Hepatocyte (in vitro differentiated cells): ENCODE data around the gene CYSTM1. TPM values are rescaled to one million over a fixed set of nuclear protein-coding genes. Genes with fewer than 3 reads are reported as not detected.

Experiments used
- DNase-seq: peaks from one replicate; pipeline ENCODE4 v3.0.0-alpha.2; 2016; ENCODE audit warnings: low spot score
- H2AFZ ChIP-seq: fragments of 200-600 bp; sonication (generic); 2 replicates; pipeline ENCODE4 v1.6.0; 2016; ENCODE audit warnings: antibody characterized with exemption, mild to moderate bottlenecking
- H3K27ac ChIP-seq: fragments of 200-600 bp; sonication (generic); 2 replicates; pipeline ENCODE4 v1.5.1; 2016; ENCODE audit warnings: mild to moderate bottlenecking
- H3K27me3 ChIP-seq: fragments of 200-600 bp; sonication (generic); 2 replicates; pipeline ENCODE4 v1.6.1; 2016
- H3K36me3 ChIP-seq: fragments of 200-600 bp; sonication (generic); replicated peaks from 2 replicates; pipeline ENCODE4 v1.5.1; 2016; ENCODE audit warnings: low read depth; ENCODE audit not compliant: insufficient read depth
- H3K4me1 ChIP-seq: fragments of 200-600 bp; sonication (generic); 2 replicates; pipeline ENCODE4 v1.5.1; 2016; ENCODE audit warnings: mild to moderate bottlenecking, moderate library complexity; ENCODE audit not compliant: insufficient read depth
- H3K4me2 ChIP-seq: fragments of 200-600 bp; sonication (generic); 2 replicates; pipeline ENCODE4 v1.6.0; 2016
- H3K4me3 ChIP-seq: fragments of 200-600 bp; sonication (generic); 2 replicates; pipeline ENCODE4 v1.5.1; 2016; ENCODE audit warnings: mild to moderate bottlenecking
- H3K79me2 ChIP-seq: fragments of 200-600 bp; sonication (generic); 2 replicates; pipeline ENCODE4 v1.6.0; 2017; ENCODE audit warnings: mild to moderate bottlenecking
- H3K9me2 ChIP-seq: fragments of 200-600 bp; sonication (generic); replicated peaks from 2 replicates; pipeline ENCODE4 v1.6.0; 2017; ENCODE audit warnings: mild to moderate bottlenecking; ENCODE audit not compliant: insufficient read depth
- H3K9me3 ChIP-seq: fragments of 200-600 bp; sonication (generic); 2 replicates; pipeline ENCODE4 v1.5.1; 2016; ENCODE audit warnings: low read depth, mild to moderate bottlenecking
- H4K20me1 ChIP-seq: fragments of 200-600 bp; sonication (generic); 2 replicates; pipeline ENCODE4 v1.6.0; 2016; ENCODE audit warnings: mild to moderate bottlenecking; ENCODE audit not compliant: insufficient read depth, poor library complexity, severe bottlenecking
- CTCF ChIP-seq: fragments of 200-600 bp; sonication (generic); IDR thresholded peaks from 2 replicates; pipeline ENCODE4 v1.5.1; 2016; ENCODE audit warnings: antibody characterized with exemption, mild to moderate bottlenecking; ENCODE audit not compliant: poor library complexity
- EZH2 ChIP-seq: fragments of 200-600 bp; sonication (generic); IDR thresholded peaks from 2 replicates; pipeline ENCODE4 v1.6.1; 2016; ENCODE audit warnings: antibody characterized with exemption, mild to moderate bottlenecking, borderline replicate concordance
- EZH2phosphoT487 ChIP-seq: fragments of 200-600 bp; sonication (generic); IDR thresholded peaks from one replicate; pipeline ENCODE4 v1.6.1; 2018; ENCODE audit warnings: antibody characterized with exemption, mild to moderate bottlenecking, low read depth, moderate library complexity; ENCODE audit not compliant: unreplicated experiment, severe bottlenecking
- WGBS: methylation state at CpG from one replicate; pipeline ENCODE4 v1.1.6; 2016; ENCODE audit warnings: low lambda C conversion rate; ENCODE audit errors: missing lambda C conversion rate; 5-methylcytosine and 5-hydroxymethylcytosine counted together
- polyA plus RNA-seq: library from polyadenylated mRNA; unstranded; fragments of >200 nt; fragmentation: Nextera tagmentation; extraction: Ambion mirVana; gene quantifications from 2 replicates; pipeline ENCODE4 v1.2.1, GENCODE V29; 2016
- total RNA-seq: library from RNA; depleted of rRNA; stranded (reverse); fragments of >200 nt; gene quantifications from 2 replicates; pipeline ENCODE4 v1.2.3, GENCODE V29; 2014

CYSTM1 gene
- total and polyA plus RNA-seq, 2 experiments from 2014 or later, result 111 to 262 TPM

GRCh38 chr5:140133514-140134167 lies 41.3 kb upstream of the CYSTM1 start:
- no peak for TF ChIP-seq EZH2
- 92% methylated on average over 4 of the region's 4 CpGs for WGBS
- DNase-seq, result no peak
- H3K4me1 ChIP-seq, result no peaks in the 10 kb centered on the region
- H2AFZ ChIP-seq, result no peak overlapping the region
- H3K9me3 ChIP-seq, result no peaks in the 10 kb centered on the region
- H4K20me1 ChIP-seq, result no peaks in the 10 kb centered on the region
- no peaks in the 10 kb centered on the region for H3K27me3 ChIP-seq
- H3K9me2 ChIP-seq, result no peaks in the 10 kb centered on the region
- H3K79me2 ChIP-seq, result peaks cover 5% of the 10 kb centered on the region
- no peak overlapping the region for H3K4me3 ChIP-seq
- no peak overlapping the region for H3K4me2 ChIP-seq
- no peak overlapping the region for H3K27ac ChIP-seq
- no peaks in the 10 kb centered on the region for H3K36me3 ChIP-seq

- Histone ChIP-seq H3K27ac (no peak overlapping the region), H3K4me2 (no peak overlapping the region), H3K4me3 (no peak overlapping the region), H3K9me2 (no peaks in the 10 kb centered on the region), H2AFZ (no peak overlapping the region), H3K36me3 (no peaks in the 10 kb centered on the region), H3K27me3 (no peaks in the 10 kb centered on the region), H4K20me1 (no peaks in the 10 kb centered on the region), H3K9me3 (no peaks in the 10 kb centered on the region), H3K79me2 (peaks cover 4% of the 10 kb centered on the region), H3K4me1 (no peaks in the 10 kb centered on the region)
- no peak for TF ChIP-seq EZH2
- no peak for TF ChIP-seq EZH2phosphoT487
- no peak for TF ChIP-seq CTCF
- no peak for DNase-seq
- 90% methylated on average over 2 of the region's 2 CpGs for WGBS
These were observed 40.6 kb upstream of the CYSTM1 start for GRCh38 chr5:140134277-140134935.

GRCh38 chr5:140135127-140135526 lies 39.9 kb upstream of the CYSTM1 start:
- no peaks in the 10 kb centered on the region for H3K27me3 ChIP-seq
- DNase-seq, result no peak
- no peaks in the 10 kb centered on the region for H3K36me3 ChIP-seq
- H3K9me2 ChIP-seq, result no peaks in the 10 kb centered on the region
- H2AFZ ChIP-seq, result no peak overlapping the region
- no peaks in the 10 kb centered on the region for H3K9me3 ChIP-seq
- TF ChIP-seq EZH2phosphoT487 (no peak), EZH2 (no peak), CTCF (no peak)
- no peak overlapping the region for H3K4me3 ChIP-seq
- no peaks in the 10 kb centered on the region for H4K20me1 ChIP-seq
- peaks cover 4% of the 10 kb centered on the region for H3K79me2 ChIP-seq
- H3K27ac ChIP-seq, result no peak overlapping the region
- H3K4me2 ChIP-seq, result no peak overlapping the region
- H3K4me1 ChIP-seq, result no peaks in the 10 kb centered on the region

GRCh38 chr5:140136624-140137023 lies 38.4 kb upstream of the CYSTM1 start:
- TF ChIP-seq EZH2 (no peak), EZH2phosphoT487 (no peak), CTCF (no peak)

More at GRCh38 chr5:140136624-140137023, 38.4 kb upstream of the CYSTM1 start:
- WGBS, result 86% methylated on average over 1 of the region's 1 CpG
- H3K9me2 ChIP-seq, result no peaks in the 10 kb centered on the region
- H3K27ac ChIP-seq, result no peak overlapping the region
- no peaks in the 10 kb centered on the region for H3K4me1 ChIP-seq
- no peak for DNase-seq
- H2AFZ ChIP-seq, result no peak overlapping the region
- H3K79me2 ChIP-seq, result peaks cover 4% of the 10 kb centered on the region
- H4K20me1 ChIP-seq, result no peaks in the 10 kb centered on the region
- H3K4me3 ChIP-seq, result no peak overlapping the region
- no peaks in the 10 kb centered on the region for H3K36me3 ChIP-seq
- H3K9me3 ChIP-seq, result no peaks in the 10 kb centered on the region
- H3K27me3 ChIP-seq, result no peaks in the 10 kb centered on the region
- no peak overlapping the region for H3K4me2 ChIP-seq
